A549 (cell line): ENCODE data around the gene TRAF4. TPM values are rescaled to one million over a fixed set of nuclear protein-coding genes. Genes with fewer than 3 reads are reported as not detected.

Experiments
- ATAC-seq, 2 experiments: fragments of 200-7000 bp in 1 of 2; fragments of >200 bp in 1 of 2; cut with Nextera tagmentation in 1 of 2; cut with Tn5 transposase in 1 of 2; 3 replicates each; pipeline versions ENCODE4 v1.8.0 to v1.9.1; 2018 to 2020; ENCODE audit warnings: mild to moderate bottlenecking in 1 of 2, moderate library complexity in 1 of 2
- CTCF ChIA-PET: fragments of 300-600 bp; sonication (Branson Sonifier 250); formaldehyde crosslinking; extraction: SDS; loops from one replicate; lab custom pipeline; 2021; ENCODE audit warnings: antibody characterized with exemption, inconsistent platforms; lab: Yijun Ruan, JAX
- POLR2A ChIA-PET: fragments of 350-600 bp; formaldehyde crosslinking; extraction: SDS; loops from one replicate; lab custom pipeline; 2021; ENCODE audit warnings: antibody characterized with exemption, inconsistent platforms; lab: Yijun Ruan, JAX
- DNase-seq, 2 experiments: peaks; one replicate each; pipeline versions ENCODE4 v3.0.0 to v3.0.0-alpha.2; 2011 to 2016; ENCODE audit warnings: low read depth in 1 of 2, low spot score in 1 of 2
- FAIRE-seq: peaks from 2 replicates; lab custom pipeline; 2011; peaks lifted over from hg19 to GRCh38; lab: Jason Lieb, UNC
- H3K27ac ChIP-seq, 2 experiments: fragments of >200 bp; sonication (Bioruptor Twin); formaldehyde crosslinking; 3 replicates each; pipeline ENCODE4 v1.5.1; 2016 to 2017
- H3K4me1 ChIP-seq: fragments of >200 bp; sonication (Bioruptor Twin); formaldehyde crosslinking; 3 replicates; pipeline ENCODE4 v1.6.1; 2016
- H3K4me2 ChIP-seq: fragments of >200 bp; sonication (Bioruptor Twin); formaldehyde crosslinking; 3 replicates; pipeline ENCODE4 v1.6.1; 2016
- H3K4me3 ChIP-seq: fragments of >200 bp; sonication (Bioruptor Twin); formaldehyde crosslinking; 3 replicates; pipeline ENCODE4 v1.5.1; 2016
- H3K9me3 ChIP-seq: fragments of >200 bp; sonication (Bioruptor Twin); formaldehyde crosslinking; 3 replicates; pipeline ENCODE4 v1.6.1; 2016
- ATOH8 ChIP-seq: fragments of 250-450 bp; sonication (Bioruptor Pico); IDR thresholded peaks from 2 replicates; pipeline ENCODE4 v1.5.0; 2020; ENCODE audit warnings: low read depth, mild to moderate bottlenecking, moderate library complexity
- BCL3 ChIP-seq: fragments of >200 bp; sonication (Bioruptor Twin); formaldehyde crosslinking; IDR thresholded peaks from 3 replicates; pipeline ENCODE4 v1.6.1; 2016
- CBX2 ChIP-seq: fragments of 200-600 bp; sonication (generic); IDR thresholded peaks from 2 replicates; pipeline ENCODE4 v1.6.1; 2016; ENCODE audit warnings: low read depth, mild to moderate bottlenecking, borderline replicate concordance
- EHMT2 ChIP-seq: fragments of 200-600 bp; sonication (generic); IDR thresholded peaks from 2 replicates; pipeline ENCODE4 v1.6.1; 2016; ENCODE audit warnings: antibody characterized with exemption, low read depth, mild to moderate bottlenecking, moderate library complexity
- FOSL2 ChIP-seq, 2 experiments: fragments of 450-650 bp in 1 of 2; fragments of >200 bp in 1 of 2; sonication (Bioruptor Twin) in 1 of 2; formaldehyde crosslinking; IDR thresholded peaks; 2 replicates each; pipeline versions ENCODE4 v1.5.0 to v1.6.1; 2016 to 2020; ENCODE audit warnings: mild to moderate bottlenecking in 1 of 2, moderate library complexity in 1 of 2
- HES2 ChIP-seq: fragments of >200 bp; sonication (Bioruptor Twin); formaldehyde crosslinking; IDR thresholded peaks from 2 replicates; pipeline ENCODE4 v1.6.1; 2016
- HMGXB4 ChIP-seq: fragments of 250-450 bp; sonication (Bioruptor Pico); IDR thresholded peaks from 2 replicates; pipeline ENCODE4 v1.5.0; 2021; ENCODE audit warnings: mild to moderate bottlenecking, moderate library complexity, borderline replicate concordance
- HOXB13 ChIP-seq: fragments of 250-450 bp; sonication (Bioruptor Pico); IDR thresholded peaks from 2 replicates; pipeline ENCODE4 v1.5.0; 2020; ENCODE audit warnings: low read depth, mild to moderate bottlenecking, moderate library complexity
- HOXB5 ChIP-seq: fragments of 250-450 bp; sonication (Bioruptor Pico); IDR thresholded peaks from 2 replicates; pipeline ENCODE4 v1.5.0; 2020; ENCODE audit warnings: mild to moderate bottlenecking, moderate library complexity
- JUN ChIP-seq, 2 experiments: fragments of >200 bp; sonication (Bioruptor Twin); formaldehyde crosslinking; IDR thresholded peaks; 2 replicates in 1 of 2; 3 replicates in 1 of 2; pipeline ENCODE4 v1.6.1; 2016 to 2017
- JUNB ChIP-seq: fragments of >200 bp; sonication (Bioruptor Twin); formaldehyde crosslinking; IDR thresholded peaks from 2 replicates; pipeline ENCODE4 v1.6.1; 2016
- KDM5A ChIP-seq: fragments of 200-600 bp; sonication (generic); IDR thresholded peaks from 2 replicates; pipeline ENCODE4 v1.6.1; 2016; ENCODE audit warnings: antibody characterized with exemption, mild to moderate bottlenecking
- MAFK ChIP-seq: fragments of 450-650 bp; IDR thresholded peaks from 2 replicates; pipeline ENCODE4 v1.6.1; 2014; ENCODE audit not compliant: partially characterized antibody
- MAX ChIP-seq: IDR thresholded peaks from 2 replicates; pipeline ENCODE4 v1.6.1; 2012
- MAZ ChIP-seq: fragments of 150-350 bp; IDR thresholded peaks from 2 replicates; pipeline ENCODE4 v1.6.1; 2014; ENCODE audit warnings: antibody characterized with exemption, low read depth, low read length, borderline replicate concordance
- MYC ChIP-seq: IDR thresholded peaks from 2 replicates; pipeline ENCODE4 v1.6.1; 2012; ENCODE audit warnings: mild to moderate bottlenecking, inconsistent platforms, low read length, improper control_type of control experiment, borderline replicate concordance
- POLR2A ChIP-seq: IDR thresholded peaks from 2 replicates; pipeline ENCODE4 v1.6.1; 2012; ENCODE audit warnings: mild to moderate bottlenecking, low read length
- SMC3 ChIP-seq: fragments of >200 bp; sonication (Bioruptor Twin); formaldehyde crosslinking; IDR thresholded peaks from 3 replicates; pipeline ENCODE4 v1.6.1; 2018; ENCODE audit warnings: inconsistent platforms
- TFCP2L1 ChIP-seq: fragments of 250-450 bp; sonication (Bioruptor Pico); IDR thresholded peaks from 2 replicates; pipeline ENCODE4 v1.5.0; 2021; ENCODE audit warnings: mild to moderate bottlenecking
- ZNF302 ChIP-seq: fragments of 250-450 bp; sonication (Bioruptor Pico); IDR thresholded peaks from 2 replicates; pipeline ENCODE4 v1.9.0; 2021; ENCODE audit warnings: inconsistent platforms, mild to moderate bottlenecking, moderate library complexity
- WGBS: methylation state at CpG from one replicate; pipeline ENCODE4 v1.1.6; 2017; ENCODE audit errors: missing lambda C conversion rate; 5-methylcytosine and 5-hydroxymethylcytosine counted together
- polyA plus RNA-seq, 4 experiments: library from polyadenylated mRNA; depleted of rRNA in 3 of 4; stranded (reverse); fragments of >200 nt; fragmentation: RNase III in 1 of 4; extraction: RNeasy Plus Mini Kit Qiagen cat#74134 plus additional on column Dnase treatment in 1 of 4; gene quantifications; 2 replicates in 3 of 4; 3 replicates in 1 of 4; pipeline ENCODE4 v1.2.3, GENCODE V29; 2011 to 2017

TRAF4 gene
- polyA plus RNA-seq, 2 of the 4 experiments (the other 2 are of a cell fraction), result 64.0 to 65.0 TPM

- TF ChIP-seq EHMT2 (no peak), POLR2A (no peak), ZNF302 (CRISPR knock-in tag) (no peak), HES2 (no peak), MAFK (no peak)
- peak overlapping the region; percentile 90; the same call in 2 of the 3 replicates for H3K4me2 ChIP-seq
- 0 out of 6 replicates have a peak overlapping the region, but pooled peaks of 1 of the 2 experiments have one; percentile 96 for H3K27ac ChIP-seq
- no peak for FAIRE-seq
- DNase-seq, result no peak
- 93% methylated on average over 2 of the region's 2 CpGs for WGBS
- H3K4me1 ChIP-seq, result peaks cover 29% of the 10 kb centered on the region
- no peak for ATAC-seq
- H3K4me3 ChIP-seq, result no peak overlapping the region
- H3K9me3 ChIP-seq, result no peaks in the 10 kb centered on the region
- ChIA-PET POLR2A (interaction anchor here (1.3 kb wide), 1 partner anchor 10 kb away, joined by 3 read pairs; no protein-coding TSS in a partner anchor), CTCF (interaction anchor here (1.5 to 17.6 kb wide), 5 partner anchors 11 to 71 kb away, joined by 4 to 335 read pairs (median 31); partner anchors contain the start of genes BLTP2, SDF2, SUPT6H and TLCD1)
These were observed 28.6 kb upstream of the TRAF4 start for GRCh38 chr17:28715217-28715616.

- H3K4me3 ChIP-seq, result peak overlapping the region; percentile 77
- no peak for FAIRE-seq
- peak; percentile 2 to 3; a peak in 5 of 6 replicates for ATAC-seq
- peak overlapping the region; percentile 90 for H3K4me2 ChIP-seq
- ChIA-PET CTCF (interaction anchor here (0.5 to 17.6 kb wide), 7 partner anchors 9 to 236 kb away, joined by 3 to 335 read pairs (median 7); partner anchors contain the start of genes BLTP2, SDF2, SUPT6H and TLCD1), POLR2A (interaction anchor here (0.6 to 1.4 kb wide), 4 partner anchors 10 to 72 kb away, joined by 3 to 4 read pairs (median 4); partner anchors contain the start of gene BLTP2)
- peak in 1 of 2 experiments; percentile 55 for DNase-seq
- H3K9me3 ChIP-seq, result no peaks in the 10 kb centered on the region
- 6% methylated on average over 29 of the region's 63 CpGs for WGBS
- TF ChIP-seq HMGXB4 (CRISPR knock-in tag) (no peak), MAX (no peak)
- peaks cover 29% of the 10 kb centered on the region for H3K4me1 ChIP-seq
- H3K27ac ChIP-seq, result peak overlapping the region; percentile 96
These were observed 26.9 kb upstream of the TRAF4 start for GRCh38 chr17:28716740-28717577.

GRCh38 chr17:28717578-28718332 lies 26.1 kb upstream of the TRAF4 start, which contains the start of gene RAB34:
TSS of gene RAB34 (minus strand) at chr17:28717868. CDS start at chr17:28717266, 602 bp downstream.
- H3K4me1 ChIP-seq, result peaks cover 37% of the 10 kb centered on the region
- WGBS, result under 1% methylated on average over 25 of the region's 60 CpGs
- DNase-seq, result peak; percentile 73 to 90
- H3K4me3 ChIP-seq, result peak within 1 kb of the TSS; percentile 77
- no peak for FAIRE-seq
- peak within 1 kb of the TSS; percentile 96 for H3K27ac ChIP-seq
- ChIA-PET CTCF (interaction anchor here (0.5 to 17.6 kb wide), 4 partner anchors 25 to 73 kb away, joined by 3 to 335 read pairs (median 44); partner anchors contain the start of gene BLTP2), POLR2A (interaction anchor here (0.6 to 1.1 kb wide), 2 partner anchors 55 to 71 kb away, joined by 3 read pairs; no protein-coding TSS in a partner anchor)
- H3K9me3 ChIP-seq, result no peaks in the 10 kb centered on the region
- ATAC-seq, result peak; percentile 67 to 69
- peak within 1 kb of the TSS; percentile 90 for H3K4me2 ChIP-seq
- peak; percentile 41; the same call in 1 of the 2 replicates for TF ChIP-seq KDM5A
- peak; percentile 33; the same call in 1 of the 2 replicates for TF ChIP-seq TFCP2L1 (CRISPR knock-in tag)
- no peak; the same call in 1 of the 2 replicates for TF ChIP-seq MYC
- no peak for TF ChIP-seq HOXB5 (CRISPR knock-in tag)
- peak; percentile 78 for TF ChIP-seq MAX
- no peak for TF ChIP-seq HOXB13 (CRISPR knock-in tag)
- TF ChIP-seq ATOH8 (CRISPR knock-in tag), result no peak
- TF ChIP-seq SMC3, result peak; percentile 22; the same call in 1 of the 3 replicates
- no peak; the same call in 1 of the 2 replicates for TF ChIP-seq HMGXB4 (CRISPR knock-in tag)
- TF ChIP-seq FOSL2 (IDR thresholded peaks at IDR 0.05), result 0 out of 2 replicates have a peak, but pooled peaks have one; percentile 40
- peak; percentile 97 for TF ChIP-seq FOSL2 (CRISPR knock-in tag; IDR thresholded peaks at IDR 0.05)
- 0 out of 2 replicates have a peak, but pooled peaks have one; percentile 15 for TF ChIP-seq MAZ
- TF ChIP-seq JUNB, result 0 out of 2 replicates have a peak, but pooled peaks have one; percentile 26
- no peak for TF ChIP-seq CBX2
- TF ChIP-seq JUN (IDR thresholded peaks at IDR 0.05), result peak; percentile 76 to 84; a peak in 3 of 5 replicates
- TF ChIP-seq POLR2A, result peak; percentile 48
- peak; percentile 65; the same call in 1 of the 3 replicates for TF ChIP-seq BCL3
